Peyer's patch (tissue), 4 donors: ENCODE measurements around the gene WFS1.

Experiments used
- POLR2A ChIP-seq, 2 donors: fragments of 450-650 bp; IDR thresholded peaks; one replicate each; pipeline ENCODE4 v1.5.1; 2017; ENCODE audit warnings: antibody characterized with exemption in 2 of 2, mild to moderate bottlenecking in 2 of 2, moderate library complexity in 2 of 2
- TF ChIP-seq, protein P1 (sequence below), 6 experiments: fragments of 450-650 bp in 4 of 6; fragments of 200-600 bp in 2 of 6; sonication (generic) in 1 of 6; IDR thresholded peaks; one replicate each; pipeline ENCODE4 v1.5.1; 2017 to 2019; ENCODE audit warnings: antibody characterized with exemption in 6 of 6, mild to moderate bottlenecking in 3 of 6, moderate library complexity in 1 of 6

DNA sequence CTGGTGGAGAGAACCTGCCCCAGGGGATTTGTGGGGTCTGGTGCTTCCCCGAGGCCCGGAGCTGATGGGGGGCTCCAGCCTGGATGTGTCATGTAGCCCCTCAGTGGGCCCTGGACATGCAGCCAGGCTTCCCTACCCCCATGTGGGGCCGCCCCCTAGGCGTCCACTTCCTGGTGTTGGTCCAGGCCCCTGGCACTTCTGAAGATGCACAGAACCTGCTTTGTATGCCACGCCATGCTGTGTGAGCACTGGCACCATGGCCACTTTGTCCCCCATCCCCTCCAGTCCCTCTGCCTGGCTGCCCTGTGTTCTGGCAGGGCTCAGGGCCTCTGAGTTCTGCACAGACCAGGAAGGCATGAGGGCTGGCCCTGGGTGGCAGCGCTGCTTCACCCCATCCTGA, 29.2 kb downstream of the WFS1 start:
- TF ChIP-seq, protein P1, sequence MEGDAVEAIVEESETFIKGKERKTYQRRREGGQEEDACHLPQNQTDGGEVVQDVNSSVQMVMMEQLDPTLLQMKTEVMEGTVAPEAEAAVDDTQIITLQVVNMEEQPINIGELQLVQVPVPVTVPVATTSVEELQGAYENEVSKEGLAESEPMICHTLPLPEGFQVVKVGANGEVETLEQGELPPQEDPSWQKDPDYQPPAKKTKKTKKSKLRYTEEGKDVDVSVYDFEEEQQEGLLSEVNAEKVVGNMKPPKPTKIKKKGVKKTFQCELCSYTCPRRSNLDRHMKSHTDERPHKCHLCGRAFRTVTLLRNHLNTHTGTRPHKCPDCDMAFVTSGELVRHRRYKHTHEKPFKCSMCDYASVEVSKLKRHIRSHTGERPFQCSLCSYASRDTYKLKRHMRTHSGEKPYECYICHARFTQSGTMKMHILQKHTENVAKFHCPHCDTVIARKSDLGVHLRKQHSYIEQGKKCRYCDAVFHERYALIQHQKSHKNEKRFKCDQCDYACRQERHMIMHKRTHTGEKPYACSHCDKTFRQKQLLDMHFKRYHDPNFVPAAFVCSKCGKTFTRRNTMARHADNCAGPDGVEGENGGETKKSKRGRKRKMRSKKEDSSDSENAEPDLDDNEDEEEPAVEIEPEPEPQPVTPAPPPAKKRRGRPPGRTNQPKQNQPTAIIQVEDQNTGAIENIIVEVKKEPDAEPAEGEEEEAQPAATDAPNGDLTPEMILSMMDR (IDR thresholded peaks at IDR 0.05) = no peak
- no peak for TF ChIP-seq POLR2A (IDR thresholded peaks at IDR 0.05)
